ENCODE results near the gene CLDN6.

The CLDN6 gene

DNA sequence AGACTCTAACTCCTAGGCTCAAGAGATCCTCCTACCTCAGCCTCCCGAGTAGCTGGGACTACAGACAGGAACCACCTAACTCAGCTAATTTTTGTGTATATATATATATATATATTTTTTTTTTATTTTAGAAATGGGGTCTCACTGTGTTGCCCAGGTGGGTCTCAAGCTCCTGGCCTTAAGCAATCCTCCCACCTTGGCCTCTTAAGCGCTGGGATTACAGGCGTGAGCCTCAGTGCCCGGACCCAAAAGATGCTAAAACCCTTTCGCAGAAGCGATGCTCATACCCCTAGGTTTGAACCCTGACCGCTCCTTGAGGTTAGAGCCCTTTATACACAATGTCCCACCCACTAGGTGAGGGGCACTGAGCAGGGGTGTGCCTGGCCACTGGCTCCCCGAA, 7.5 kb downstream of the CLDN6 start:
- FAIRE-seq, result no peak

DNA sequence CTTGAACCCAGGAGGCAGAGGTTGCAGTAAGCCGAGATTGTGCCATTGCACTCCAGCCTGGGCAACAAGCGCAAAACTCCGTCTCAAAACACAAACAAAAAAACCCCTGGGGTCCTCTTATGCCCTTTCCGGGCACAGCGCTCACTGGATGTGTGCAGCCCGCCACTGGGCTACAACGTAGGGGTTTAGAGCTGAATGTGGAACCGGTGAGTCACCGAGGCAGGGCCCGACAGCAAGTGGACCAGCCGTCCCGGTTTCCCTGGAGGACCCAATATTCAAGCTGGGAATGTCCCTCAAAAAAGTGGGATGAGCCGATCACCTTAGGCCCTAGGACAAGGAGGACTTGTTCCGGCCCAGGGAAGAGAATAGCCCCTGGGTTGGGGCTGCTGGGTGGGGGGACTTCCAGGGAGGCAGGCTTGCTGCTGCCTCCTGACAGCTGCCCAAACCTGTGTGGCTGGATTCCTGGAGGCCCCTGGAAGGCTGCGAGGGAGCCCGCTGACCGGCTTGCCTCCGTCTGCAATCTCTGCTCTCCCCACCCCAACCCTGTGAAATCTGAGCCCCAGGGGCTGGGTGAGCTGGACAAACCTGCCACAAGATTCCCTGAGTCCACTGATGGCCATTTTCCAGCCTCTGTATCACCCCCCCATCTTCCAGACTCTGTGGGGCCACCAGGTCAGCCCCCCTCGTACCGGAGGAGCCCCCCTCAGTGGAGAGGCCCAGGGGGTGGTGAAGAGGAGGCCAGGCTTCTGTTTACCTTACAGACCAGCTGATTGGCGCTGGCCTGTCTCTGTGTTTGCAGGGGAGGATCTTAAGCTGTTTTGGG, 8.2 kb downstream of the CLDN6 start:
- no peak for FAIRE-seq

DNA sequence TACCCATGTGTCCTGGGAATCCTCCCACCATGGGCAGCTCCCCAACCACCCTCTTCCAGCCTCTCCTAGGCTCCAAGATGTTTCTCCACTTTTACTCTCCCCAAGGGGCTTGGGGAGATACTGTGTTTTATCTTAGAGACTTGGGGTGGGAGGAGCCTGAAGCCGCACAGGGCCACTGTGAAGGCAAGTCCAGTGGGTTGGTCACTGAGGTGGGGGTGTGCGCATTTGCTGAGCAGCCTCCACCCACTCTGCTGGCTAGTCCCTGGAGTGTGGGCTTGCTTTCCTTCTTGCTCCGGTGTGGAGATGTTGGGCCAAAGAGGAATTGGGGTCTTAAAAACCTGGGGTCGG, 9.3 kb downstream of the CLDN6 start:
- FAIRE-seq, result no peak

GRCh38 chr16:3007957-3008689, 9.9 kb downstream of the CLDN6 start:
- FAIRE-seq, result no peak

GRCh38 chr16:3007059-3007956, 10.7 kb downstream of the CLDN6 start:
- FAIRE-seq, result no peak

DNA sequence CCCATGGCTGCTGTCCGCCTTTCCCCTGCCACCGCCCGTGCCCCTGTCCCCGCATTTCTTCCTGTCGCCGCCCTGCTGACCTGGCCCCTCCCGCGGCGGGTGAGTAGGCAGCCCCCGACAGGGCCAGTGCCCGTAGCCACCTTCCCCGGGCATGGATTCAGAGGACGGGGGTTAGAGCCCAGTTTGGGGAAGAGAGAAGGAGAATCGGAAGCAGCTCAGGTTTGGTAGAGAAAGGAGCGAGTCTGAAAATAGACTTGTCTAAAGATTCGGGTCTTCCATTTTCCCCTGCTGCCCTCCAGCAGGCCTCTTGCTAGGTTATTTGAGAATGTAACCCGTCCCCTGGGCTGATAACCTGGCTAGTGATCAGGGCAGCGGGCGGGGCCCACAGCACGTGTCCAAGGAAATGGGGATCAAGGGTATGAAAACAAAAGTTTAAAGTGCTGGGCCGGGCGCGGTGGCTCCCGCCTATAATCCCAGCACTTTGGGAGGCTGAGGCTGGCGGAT, 13.2 kb downstream of the CLDN6 start:
- no peak for FAIRE-seq

- no peak for FAIRE-seq
These were observed 13.7 kb downstream of the CLDN6 start for GRCh38 chr16:3004319-3004718.

GRCh38 chr16:3003582-3004270, 14.3 kb downstream of the CLDN6 start:
- peak; percentile 90 for FAIRE-seq

- no peak for FAIRE-seq
These were observed 16.7 kb downstream of the CLDN6 start for GRCh38 chr16:3001316-3001715.

DNA sequence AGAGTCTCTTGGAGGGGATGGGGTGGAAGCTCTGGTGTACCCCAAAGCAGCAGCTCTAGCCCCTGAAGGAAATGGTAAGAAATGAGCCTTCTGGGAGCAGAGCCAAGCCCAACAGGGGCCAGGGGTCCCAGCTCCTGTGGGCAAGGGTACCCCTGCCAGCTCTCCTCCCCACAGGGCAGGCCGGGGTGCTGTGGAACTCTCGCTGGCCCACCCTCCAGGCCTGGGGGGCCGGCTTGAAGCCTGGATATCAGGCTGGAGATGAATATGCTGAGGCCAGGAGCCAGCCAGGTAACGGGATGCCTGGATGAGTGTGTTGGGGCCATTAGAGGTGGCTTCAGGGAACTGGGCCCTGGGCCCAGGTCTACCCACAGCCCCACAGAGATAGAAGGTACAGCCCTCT, 17.4 kb downstream of the CLDN6 start:
- FAIRE-seq, result no peak

GRCh38 chr16:2999929-3000328, 18.1 kb downstream of the CLDN6 start:
- FAIRE-seq, result no peak

DNA sequence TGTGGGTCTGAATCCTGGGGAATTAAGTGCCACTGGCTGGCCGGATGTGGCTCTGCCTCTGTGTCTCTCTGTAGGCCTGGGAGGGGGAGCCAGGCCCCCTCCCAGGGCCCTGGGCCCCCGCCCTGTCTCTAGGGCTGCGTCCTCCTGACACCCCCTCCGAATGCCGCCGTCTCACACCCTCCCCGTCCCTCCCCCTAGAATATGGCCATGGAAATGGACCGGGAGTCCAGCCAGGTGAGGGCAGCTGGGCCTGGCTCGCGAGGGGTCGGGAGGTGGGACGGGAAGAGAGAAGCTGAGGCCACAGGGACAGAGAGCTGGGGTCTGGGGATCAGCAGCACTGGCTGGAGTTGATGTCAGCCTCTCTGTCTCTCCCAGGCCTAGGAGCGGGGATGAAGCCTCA, 21.7 kb downstream of the CLDN6 start:
- no peak for FAIRE-seq

- no peak for FAIRE-seq
These were observed 25.5 kb downstream of the CLDN6 start for GRCh38 chr16:2992383-2993081.

DNA sequence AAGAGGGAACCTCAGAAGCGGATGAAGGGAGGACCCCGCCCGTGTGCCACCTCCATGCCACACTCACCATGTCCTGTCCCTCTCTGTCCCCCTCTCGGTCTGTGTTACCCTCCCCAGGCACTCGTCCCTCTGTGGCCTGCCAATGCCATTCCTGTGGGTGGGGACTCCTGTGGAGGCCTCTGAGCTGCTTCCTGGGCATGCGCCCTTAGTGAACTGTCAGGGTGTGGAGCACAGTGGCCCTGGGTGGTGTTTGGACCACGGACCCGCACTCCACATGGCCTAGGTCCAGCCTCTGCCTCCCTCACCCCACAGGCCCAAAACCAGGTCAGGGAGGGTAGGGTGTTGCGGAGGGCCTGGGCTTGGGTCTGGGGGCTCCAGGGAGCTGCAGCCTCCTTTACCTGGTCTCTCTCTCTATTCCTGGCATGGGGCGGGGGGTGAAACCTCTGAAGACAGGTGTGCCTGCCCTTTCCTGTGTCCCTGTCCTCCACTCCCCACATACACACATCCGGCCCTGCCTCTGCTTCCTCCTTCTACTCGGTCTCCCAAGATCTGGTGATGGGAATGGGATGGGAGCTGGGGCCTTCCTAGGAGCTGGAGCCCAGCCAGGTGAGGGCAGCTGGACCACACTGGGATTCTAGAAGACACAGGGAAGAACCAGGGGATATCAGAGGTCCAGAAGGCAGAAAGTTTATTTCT, 26.3 kb downstream of the CLDN6 start:
- FAIRE-seq, result no peak

DNA sequence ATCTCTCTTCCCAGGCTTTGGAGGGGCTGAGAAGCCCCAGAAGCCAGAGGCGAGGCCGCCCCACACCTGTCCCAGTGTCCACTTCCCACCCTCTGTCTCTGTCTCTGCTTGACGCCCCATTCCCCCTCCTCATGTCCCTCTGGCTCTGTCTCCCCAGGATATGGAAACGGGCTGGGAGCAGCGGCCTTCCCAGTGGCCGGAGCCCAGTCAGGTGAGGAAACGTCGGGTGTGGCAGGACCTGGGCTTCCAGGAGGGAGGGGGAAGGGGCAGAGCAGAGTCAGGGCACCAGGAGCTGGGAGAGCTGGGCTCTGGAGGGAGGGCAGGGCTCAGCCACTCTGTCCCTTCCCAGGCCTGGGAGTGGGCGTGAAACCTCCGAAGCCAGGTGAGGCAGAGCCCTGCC, 27.1 kb downstream of the CLDN6 start:
- FAIRE-seq, result no peak

DNA sequence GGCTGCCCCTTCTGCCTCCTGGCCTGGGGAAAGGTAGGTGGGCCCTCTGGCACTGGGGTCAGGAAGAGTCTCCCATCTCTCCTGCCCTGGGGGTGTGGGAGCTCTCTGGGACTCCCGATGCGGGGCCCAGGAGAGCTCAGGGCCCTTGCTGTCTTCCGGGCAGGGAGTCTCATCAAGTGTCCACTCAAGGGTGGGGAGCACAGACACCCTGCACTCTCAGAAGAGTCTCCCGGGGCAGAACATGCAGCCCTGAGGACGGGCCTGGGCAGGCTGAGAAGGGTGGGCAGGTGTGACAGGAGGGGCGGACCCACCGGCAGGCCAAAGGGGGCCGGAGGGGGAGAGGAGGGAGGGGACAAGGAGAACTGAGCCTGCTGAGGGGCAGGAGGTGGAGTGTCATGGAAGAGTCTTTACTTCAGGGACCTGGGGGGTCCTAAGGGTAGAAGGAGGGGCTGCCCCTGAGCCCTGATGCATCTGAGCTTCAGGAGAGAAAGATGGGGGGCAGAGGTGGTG, 29.3 kb downstream of the CLDN6 start:
- no peak for FAIRE-seq

DNA sequence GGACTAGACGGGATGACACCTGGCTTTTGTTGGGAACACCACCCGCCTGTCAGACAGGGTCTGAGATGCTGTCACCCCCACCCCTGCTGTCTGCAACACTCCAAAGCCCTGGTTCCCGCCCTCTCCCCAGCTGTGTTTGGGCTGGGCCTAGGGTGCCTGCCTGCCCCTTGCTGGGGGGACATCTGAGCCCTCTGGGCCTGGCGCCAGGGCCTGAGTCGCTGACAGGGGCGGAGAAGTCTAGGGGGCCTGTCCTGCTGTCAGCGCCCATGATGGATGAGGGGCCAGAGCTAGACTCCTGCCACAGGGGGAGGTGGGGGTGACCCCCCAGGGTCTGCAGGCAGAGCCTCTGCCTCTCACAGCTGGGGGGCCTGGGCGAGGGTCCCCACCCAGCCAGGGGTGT, 30.1 kb downstream of the CLDN6 start:
- no peak for FAIRE-seq

DNA sequence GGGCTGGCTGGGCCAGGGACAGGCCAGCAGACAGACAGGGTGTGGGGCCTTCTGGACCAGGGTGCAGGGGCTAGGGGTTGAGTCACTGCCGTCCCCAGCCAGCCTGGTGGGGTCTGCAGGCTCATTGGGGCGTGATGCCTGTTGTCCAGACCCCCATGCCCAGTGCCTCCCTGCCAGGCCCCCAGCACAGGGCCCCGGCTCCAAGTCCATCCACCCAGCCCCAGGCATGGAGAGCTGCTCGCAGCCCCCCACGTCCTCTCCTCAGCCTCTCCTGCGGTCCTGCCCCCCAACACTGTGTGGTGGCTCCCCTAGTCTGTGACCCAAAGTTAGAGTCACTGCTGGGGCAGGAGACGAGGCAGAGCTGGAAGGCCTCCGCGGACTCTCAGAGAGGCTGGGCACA, 30.7 kb downstream of the CLDN6 start:
- no peak for FAIRE-seq

DNA sequence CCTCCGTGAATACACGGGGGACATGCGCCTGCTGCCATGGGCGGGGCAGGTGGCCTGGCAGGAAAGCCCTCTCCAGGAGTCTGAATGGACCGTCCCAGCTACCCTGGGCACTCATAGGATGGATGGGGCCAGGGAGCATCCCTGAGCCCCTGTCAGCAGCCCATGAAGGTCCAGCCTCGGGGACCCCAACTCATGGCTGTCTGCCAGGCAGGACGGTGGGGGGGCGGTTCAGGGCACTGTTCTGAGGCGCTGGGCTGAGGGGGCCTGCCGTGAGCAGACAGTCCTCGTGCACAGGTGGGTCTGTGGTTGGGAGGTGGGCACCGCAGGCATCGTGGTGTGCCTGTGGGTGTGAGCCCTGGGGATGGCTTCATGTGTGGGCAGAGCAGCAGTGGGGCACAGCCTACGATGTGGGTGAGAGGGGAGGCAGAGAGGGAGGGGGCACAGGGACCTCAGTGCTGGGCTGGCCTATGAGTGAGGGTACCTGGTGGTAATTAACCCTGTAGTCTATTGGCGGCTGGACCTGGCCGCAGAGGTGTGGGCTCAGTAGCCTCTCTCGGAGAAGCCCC, 31.3 kb downstream of the CLDN6 start:
- FAIRE-seq, result no peak

DNA sequence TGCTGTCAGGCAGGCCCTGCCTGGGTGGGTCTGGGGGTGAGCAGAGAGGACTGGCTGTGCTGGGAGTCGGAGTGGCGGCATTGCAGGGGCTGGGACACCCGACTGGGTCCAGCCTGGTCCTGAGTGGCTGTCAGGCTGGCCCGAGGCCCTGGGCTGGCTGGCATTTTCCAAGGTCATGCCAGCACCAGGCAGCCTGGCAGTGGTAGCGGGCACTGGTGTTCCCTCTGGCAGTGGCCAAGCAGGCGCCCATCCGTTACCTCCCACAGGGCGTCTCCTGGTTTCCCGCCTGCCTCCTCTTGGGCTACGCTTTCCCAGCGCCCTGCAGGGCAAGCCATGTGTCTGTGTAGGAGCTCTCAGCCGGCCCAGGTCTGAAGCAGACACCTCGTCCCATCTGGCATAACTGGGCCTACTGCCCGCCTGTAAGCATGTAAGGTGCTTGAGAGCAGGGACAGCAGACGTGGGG, 32.1 kb downstream of the CLDN6 start:
- no peak for FAIRE-seq

DNA sequence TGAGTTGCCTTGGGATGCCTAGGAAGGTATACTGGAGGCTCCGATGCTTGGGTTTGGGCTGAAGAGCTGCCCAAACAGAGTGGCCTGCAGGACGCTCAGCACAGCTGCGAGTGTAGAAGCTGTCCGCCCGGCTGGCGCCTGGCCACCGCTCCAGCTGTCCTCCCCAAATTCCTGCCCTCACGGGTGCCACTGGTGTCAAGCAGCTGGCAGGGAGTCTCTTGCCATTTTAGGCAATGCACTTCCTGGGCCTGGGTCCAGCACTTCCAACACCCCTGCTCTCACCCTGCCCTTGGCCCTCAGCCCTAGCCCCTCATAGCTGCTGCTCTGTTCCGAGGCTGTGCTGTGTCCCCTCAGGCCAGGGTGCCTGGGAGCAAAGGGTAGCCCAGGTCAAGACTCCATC, 32.5 kb downstream of the CLDN6 start:
- FAIRE-seq, result no peak
